ENCODE measurements around the gene SVEP1. TPM values are rescaled to one million over a fixed set of nuclear protein-coding genes. Genes with fewer than 3 reads are reported as not detected.

Gene SVEP1
- total and polyA plus RNA-seq, 3 experiments from 2014 or later: not detected

GRCh38 chr9:110329639-110330230 lies 249.8 kb downstream of the SVEP1 start:
- no peaks in the 10 kb centered on the region for H3K9me3 Mint-ChIP-seq
- no peak overlapping the region for H3K27ac ChIP-seq (ENCODE audit: low read depth, low read length)
- peaks cover 4% of the 10 kb centered on the region in 2 donors for H3K27me3 Mint-ChIP-seq
- H3K4me3 Mint-ChIP-seq: no peak overlapping the region
- H3K4me1 ChIP-seq (ENCODE audit: insufficient read depth, low read length): no peaks in the 10 kb centered on the region
- H3K9me3 ChIP-seq (ENCODE audit: low read length): no peaks in the 10 kb centered on the region
- CTCF ChIA-PET: no interaction called here
- H3K27me3 ChIP-seq (ENCODE audit: insufficient read depth, low read length, poor library complexity, severe bottlenecking): no peaks in the 10 kb centered on the region
- H3K4me3 ChIP-seq (ENCODE audit: low read length): no peak overlapping the region
- no peaks in the 10 kb centered on the region for H3K36me3 ChIP-seq (ENCODE audit: insufficient read depth, low read length)
- no peaks in the 10 kb centered on the region for H3K4me1 Mint-ChIP-seq
- no peaks in the 10 kb centered on the region for H3K36me3 Mint-ChIP-seq
- H3K27ac Mint-ChIP-seq: no peak overlapping the region
- DNase-seq: no peak
- POLR2A ChIA-PET: no interaction called here

GRCh38 chr9:110328763-110329162 lies 250.8 kb downstream of the SVEP1 start:
- CTCF ChIA-PET: no interaction called here
- Histone ChIP-seq H3K36me3 (ENCODE audit: insufficient read depth, low read length) (no peaks in the 10 kb centered on the region), H3K27ac (ENCODE audit: low read depth, low read length) (no peak overlapping the region), H3K9me3 (ENCODE audit: low read length) (no peaks in the 10 kb centered on the region), H3K4me3 (ENCODE audit: low read length) (no peak overlapping the region), H3K4me1 (ENCODE audit: insufficient read depth, low read length) (no peaks in the 10 kb centered on the region), H3K27me3 (ENCODE audit: insufficient read depth, low read length, poor library complexity, severe bottlenecking) (no peaks in the 10 kb centered on the region)
- Mint-ChIP-seq H3K27me3 (peaks cover 4% of the 10 kb centered on the region in 2 donors), H3K4me1 (no peaks in the 10 kb centered on the region), H3K27ac (no peak overlapping the region), H3K9me3 (no peaks in the 10 kb centered on the region), H3K4me3 (no peak overlapping the region), H3K36me3 (no peaks in the 10 kb centered on the region)
- POLR2A ChIA-PET: no interaction called here
- DNase-seq: no peak

- Mint-ChIP-seq H3K27me3 (peaks cover 0 to 6% of the 10 kb centered on the region in 2 donors), H3K27ac (no peak overlapping the region), H3K36me3 (no peaks in the 10 kb centered on the region), H3K4me3 (no peak overlapping the region), H3K4me1 (no peaks in the 10 kb centered on the region), H3K9me3 (no peaks in the 10 kb centered on the region)
- no peak overlapping the region for H3K4me3 ChIP-seq (ENCODE audit: low read length)
- no peaks in the 10 kb centered on the region for H3K9me3 ChIP-seq (ENCODE audit: low read length)
- no peak for DNase-seq
- H3K4me1 ChIP-seq (ENCODE audit: insufficient read depth, low read length): no peaks in the 10 kb centered on the region
- H3K27me3 ChIP-seq (ENCODE audit: insufficient read depth, low read length, poor library complexity, severe bottlenecking): no peaks in the 10 kb centered on the region
- no peaks in the 10 kb centered on the region for H3K36me3 ChIP-seq (ENCODE audit: insufficient read depth, low read length)
- ChIA-PET POLR2A (no interaction called here), CTCF (no interaction called here)
- no peak overlapping the region for H3K27ac ChIP-seq (ENCODE audit: low read depth, low read length)
Measured at GRCh38 chr9:110327716-110328115, 251.8 kb downstream of the SVEP1 start.

- ChIA-PET POLR2A (interaction anchor here (0.5 kb wide), 1 partner anchor 640 kb away, joined by 3 read pairs; no protein-coding TSS in a partner anchor), CTCF (no interaction called here)
- H3K4me1 ChIP-seq (ENCODE audit: insufficient read depth, low read length): no peaks in the 10 kb centered on the region
- Mint-ChIP-seq H3K27me3 (peaks cover 6 to 10% of the 10 kb centered on the region in 2 donors), H3K4me3 (no peak overlapping the region), H3K4me1 (no peaks in the 10 kb centered on the region), H3K36me3 (no peaks in the 10 kb centered on the region), H3K9me3 (no peaks in the 10 kb centered on the region), H3K27ac (no peak overlapping the region)
- H3K27ac ChIP-seq (ENCODE audit: low read depth, low read length): no peak overlapping the region
- H3K27me3 ChIP-seq (ENCODE audit: insufficient read depth, low read length, poor library complexity, severe bottlenecking): no peaks in the 10 kb centered on the region
- H3K36me3 ChIP-seq (ENCODE audit: insufficient read depth, low read length): no peaks in the 10 kb centered on the region
- H3K4me3 ChIP-seq (ENCODE audit: low read length): no peak overlapping the region
- H3K9me3 ChIP-seq (ENCODE audit: low read length): no peaks in the 10 kb centered on the region
- no peak for DNase-seq
Measured at GRCh38 chr9:110323818-110324217, 255.7 kb downstream of the SVEP1 start.

GRCh38 chr9:110320651-110321445 lies 258.7 kb downstream of the SVEP1 start:
- H3K4me1 Mint-ChIP-seq: peaks cover 7 to 8% (median 8%) of the 10 kb centered on the region in 3 donors
- peaks cover 1 to 18% of the 10 kb centered on the region in 2 donors for H3K27me3 Mint-ChIP-seq
- no peak for DNase-seq
- POLR2A ChIA-PET: no interaction called here
- H3K4me3 Mint-ChIP-seq: no peak overlapping the region
- Histone ChIP-seq H3K4me3 (ENCODE audit: low read length) (no peak overlapping the region), H3K27me3 (ENCODE audit: insufficient read depth, low read length, poor library complexity, severe bottlenecking) (no peaks in the 10 kb centered on the region), H3K4me1 (ENCODE audit: insufficient read depth, low read length) (no peaks in the 10 kb centered on the region), H3K27ac (ENCODE audit: low read depth, low read length) (no peak overlapping the region), H3K36me3 (ENCODE audit: insufficient read depth, low read length) (no peaks in the 10 kb centered on the region), H3K9me3 (ENCODE audit: low read length) (no peaks in the 10 kb centered on the region)
- H3K9me3 Mint-ChIP-seq: no peaks in the 10 kb centered on the region
- no peaks in the 10 kb centered on the region for H3K36me3 Mint-ChIP-seq
- H3K27ac Mint-ChIP-seq: peak overlapping the region in 1 of 8 donors; percentile 52
- CTCF ChIA-PET: no interaction called here

- Histone ChIP-seq H3K36me3 (ENCODE audit: insufficient read depth, low read length) (no peaks in the 10 kb centered on the region), H3K27me3 (ENCODE audit: insufficient read depth, low read length, poor library complexity, severe bottlenecking) (no peaks in the 10 kb centered on the region), H3K4me1 (ENCODE audit: insufficient read depth, low read length) (no peaks in the 10 kb centered on the region), H3K27ac (ENCODE audit: low read depth, low read length) (no peak overlapping the region), H3K9me3 (ENCODE audit: low read length) (no peaks in the 10 kb centered on the region), H3K4me3 (ENCODE audit: low read length) (no peak overlapping the region)
- POLR2A ChIA-PET: no interaction called here
- no peaks in the 10 kb centered on the region for H3K36me3 Mint-ChIP-seq
- no peak overlapping the region for H3K27ac Mint-ChIP-seq
- H3K27me3 Mint-ChIP-seq: peaks cover 1 to 18% of the 10 kb centered on the region in 2 donors
- CTCF ChIA-PET: no interaction called here
- DNase-seq: no peak
- no peak overlapping the region for H3K4me3 Mint-ChIP-seq
- H3K9me3 Mint-ChIP-seq: peaks cover 0 to 2% (median 0%) of the 10 kb centered on the region in 5 donors
- peaks cover 7 to 8% (median 8%) of the 10 kb centered on the region in 3 donors for H3K4me1 Mint-ChIP-seq
Measured at GRCh38 chr9:110319781-110320492, 259.6 kb downstream of the SVEP1 start.

- H3K4me1 Mint-ChIP-seq: peaks cover 7 to 8% (median 8%) of the 10 kb centered on the region in 3 donors
- no peak overlapping the region for H3K4me3 Mint-ChIP-seq
- peaks cover 0 to 2% (median 0%) of the 10 kb centered on the region in 5 donors for H3K9me3 Mint-ChIP-seq
- H3K27me3 Mint-ChIP-seq: peaks cover 0 to 18% of the 10 kb centered on the region in 2 donors
- Histone ChIP-seq H3K4me1 (ENCODE audit: insufficient read depth, low read length) (no peaks in the 10 kb centered on the region), H3K4me3 (ENCODE audit: low read length) (no peak overlapping the region), H3K36me3 (ENCODE audit: insufficient read depth, low read length) (no peaks in the 10 kb centered on the region), H3K27ac (ENCODE audit: low read depth, low read length) (no peak overlapping the region), H3K27me3 (ENCODE audit: insufficient read depth, low read length, poor library complexity, severe bottlenecking) (no peaks in the 10 kb centered on the region), H3K9me3 (ENCODE audit: low read length) (no peaks in the 10 kb centered on the region)
- POLR2A ChIA-PET: no interaction called here
- CTCF ChIA-PET: no interaction called here
- H3K27ac Mint-ChIP-seq: peak overlapping the region in 1 of 8 donors; percentile 32
- DNase-seq: no peak
- no peaks in the 10 kb centered on the region for H3K36me3 Mint-ChIP-seq
Measured at GRCh38 chr9:110317911-110318310, 261.6 kb downstream of the SVEP1 start.
